ENCODE measurements around the gene TMEM82. TPM values are rescaled to one million over a fixed set of nuclear protein-coding genes. Genes with fewer than 3 reads are reported as not detected.

The TMEM82 gene
- polyA plus RNA-seq, 1 of the 3 experiments (the other 2 are of a cell fraction) = not detected

- CTCF ChIA-PET = no interaction called here
- no peaks in the 10 kb centered on the region for H4K20me1 ChIP-seq (ENCODE audit: insufficient read depth)
- H3K9ac ChIP-seq = no peak overlapping the region
- H3K27ac ChIP-seq (ENCODE audit: low read depth in 2 of 2, low read length in 1 of 2) = no peak overlapping the region
- no peak overlapping the region for H3K4me3 ChIP-seq (ENCODE audit: low read depth in 2 of 2, low read length in 1 of 2)
- no peak overlapping the region for H3K4me2 ChIP-seq
- no peak for DNase-seq
- WGBS (ENCODE audit: low lambda C conversion rate) = 100% methylated on average over 6 of the region's 16 CpGs
- H3K4me1 ChIP-seq (ENCODE audit: control insufficient read depth in 1 of 2, insufficient read depth in 2 of 2, low read depth in 1 of 2, low read length in 1 of 2) = peaks cover 0 to 7% of the 10 kb centered on the region in 2 experiments; a peak in 1 of 4 replicates
- H3K79me2 ChIP-seq (ENCODE audit: insufficient read depth) = no peaks in the 10 kb centered on the region
- TF ChIP-seq EZH2phosphoT487 (IDR thresholded peaks at IDR 0.05; ENCODE audit: borderline replicate concordance, low read depth) = no peak
- no peak for TF ChIP-seq FOSL2 (IDR thresholded peaks at IDR 0.05; ENCODE audit: borderline replicate concordance, low read depth)
- TF ChIP-seq ZBTB33 (IDR thresholded peaks at IDR 0.05; ENCODE audit: borderline replicate concordance, low read depth) = no peak
- TF ChIP-seq RFX5 (IDR thresholded peaks at IDR 0.05; ENCODE audit: low read length) = no peak
- TF ChIP-seq GABPA (IDR thresholded peaks at IDR 0.05; ENCODE audit: low read depth) = no peak
- no peak for TF ChIP-seq RAD21 (IDR thresholded peaks at IDR 0.05; ENCODE audit: low read length)
- no peak for TF ChIP-seq NRF1 (IDR thresholded peaks at IDR 0.05; ENCODE audit: low read depth, low read length)
- no peak for TF ChIP-seq USF1 (IDR thresholded peaks at IDR 0.05; ENCODE audit: borderline replicate concordance, low read depth)
- no peak for TF ChIP-seq FOXM1 (IDR thresholded peaks at IDR 0.05; ENCODE audit: low read depth)
- TF ChIP-seq MAX (IDR thresholded peaks at IDR 0.05; ENCODE audit: low read depth) = no peak
- H3K27me3 ChIP-seq (ENCODE audit: insufficient read depth) = no peaks in the 10 kb centered on the region
- H3K9me2 ChIP-seq = no peaks in the 10 kb centered on the region
- peaks cover 0 to 82% of the 10 kb centered on the region in 2 experiments for H3K36me3 ChIP-seq (replicated peaks in 1 of 2; ENCODE audit: control insufficient read depth in 1 of 2, insufficient read depth in 2 of 2, low read length in 1 of 2)
- no peaks in the 10 kb centered on the region for H3F3A ChIP-seq (replicated peaks; ENCODE audit: insufficient read depth)
- no peak overlapping the region for H2AFZ ChIP-seq (ENCODE audit: low read depth)
- no peaks in the 10 kb centered on the region for H3K9me3 ChIP-seq
- POLR2A ChIA-PET = no interaction called here
These were observed 11.9 kb upstream of the TMEM82 start for GRCh38 chr1:15730423-15730822.

- Histone ChIP-seq H3K27ac (ENCODE audit: low read depth in 2 of 2, low read length in 1 of 2) (no peak overlapping the region), H3K4me2 (no peak overlapping the region), H3K4me3 (ENCODE audit: low read depth in 2 of 2, low read length in 1 of 2) (no peak overlapping the region), H3K27me3 (ENCODE audit: insufficient read depth) (no peaks in the 10 kb centered on the region), H3F3A (replicated peaks; ENCODE audit: insufficient read depth) (no peaks in the 10 kb centered on the region), H3K79me2 (ENCODE audit: insufficient read depth) (no peaks in the 10 kb centered on the region), H3K9ac (no peak overlapping the region), H3K36me3 (replicated peaks in 1 of 2; ENCODE audit: control insufficient read depth in 1 of 2, insufficient read depth in 2 of 2, low read length in 1 of 2) (peaks cover 0 to 77% of the 10 kb centered on the region in 2 experiments), H4K20me1 (ENCODE audit: insufficient read depth) (no peaks in the 10 kb centered on the region), H3K9me3 (no peaks in the 10 kb centered on the region), H3K9me2 (no peaks in the 10 kb centered on the region), H2AFZ (ENCODE audit: low read depth) (no peak overlapping the region), H3K4me1 (ENCODE audit: control insufficient read depth in 1 of 2, insufficient read depth in 2 of 2, low read depth in 1 of 2, low read length in 1 of 2) (peaks cover 0 to 12% of the 10 kb centered on the region in 2 experiments; a peak in 1 of 4 replicates)
- CTCF ChIA-PET = interaction anchor here (1.3 kb wide), 1 partner anchor 46 kb away, joined by 3 read pairs; no protein-coding TSS in a partner anchor
- POLR2A ChIA-PET = no interaction called here
- DNase-seq = no peak
- WGBS (ENCODE audit: low lambda C conversion rate) = 93% methylated on average over 14 of the region's 16 CpGs
- TF ChIP-seq RXRA (IDR thresholded peaks at IDR 0.05; ENCODE audit: borderline replicate concordance, low read depth) (no peak), POLR2AphosphoS5 (IDR thresholded peaks at IDR 0.05; ENCODE audit: low read depth, low read length) (no peak)
These were observed 11.4 kb upstream of the TMEM82 start for GRCh38 chr1:15730936-15731335.

Data from SK-N-SH (cell line).